Measurements from ENCODE around the gene TRMU. TPM values are rescaled to one million over a fixed set of nuclear protein-coding genes. Genes with fewer than 3 reads are reported as not detected.

The TRMU gene
- total and polyA plus RNA-seq, 2 donors (not counting 3 experiments of a cell fraction or from before 2014, with no cell fraction given) = 42.4 to 65.7 TPM

GRCh38 chr22:46297151-46297812 is 38.2 kb upstream of the TRMU start:
- intact Hi-C loops (cut with micrococcal nuclease) = loop anchor here (1.0 to 5.0 kb wide), 4 partner anchors 30 to 300 kb away; partner anchors contain the start of genes CDPF1 and TRMU
- POLR2A ChIA-PET = no interaction called here

GRCh38 chr22:46299101-46299500 is 36.4 kb upstream of the TRMU start:
- TF ChIP-seq POLR2AphosphoS5 (IDR thresholded peaks at IDR 0.05; ENCODE audit: insufficient read depth, low read depth, low read length) (no peak), POLR2A (IDR thresholded peaks at IDR 0.05; ENCODE audit: low read depth, low read length) (no peak), GATA2 (IDR thresholded peaks at IDR 0.05; ENCODE audit: insufficient read depth, insufficient read length, low read depth, low read length) (no peak), FOS (IDR thresholded peaks at IDR 0.05; ENCODE audit: borderline replicate concordance, insufficient read depth, low read length) (no peak)
- TF ChIP-seq, protein P1, sequence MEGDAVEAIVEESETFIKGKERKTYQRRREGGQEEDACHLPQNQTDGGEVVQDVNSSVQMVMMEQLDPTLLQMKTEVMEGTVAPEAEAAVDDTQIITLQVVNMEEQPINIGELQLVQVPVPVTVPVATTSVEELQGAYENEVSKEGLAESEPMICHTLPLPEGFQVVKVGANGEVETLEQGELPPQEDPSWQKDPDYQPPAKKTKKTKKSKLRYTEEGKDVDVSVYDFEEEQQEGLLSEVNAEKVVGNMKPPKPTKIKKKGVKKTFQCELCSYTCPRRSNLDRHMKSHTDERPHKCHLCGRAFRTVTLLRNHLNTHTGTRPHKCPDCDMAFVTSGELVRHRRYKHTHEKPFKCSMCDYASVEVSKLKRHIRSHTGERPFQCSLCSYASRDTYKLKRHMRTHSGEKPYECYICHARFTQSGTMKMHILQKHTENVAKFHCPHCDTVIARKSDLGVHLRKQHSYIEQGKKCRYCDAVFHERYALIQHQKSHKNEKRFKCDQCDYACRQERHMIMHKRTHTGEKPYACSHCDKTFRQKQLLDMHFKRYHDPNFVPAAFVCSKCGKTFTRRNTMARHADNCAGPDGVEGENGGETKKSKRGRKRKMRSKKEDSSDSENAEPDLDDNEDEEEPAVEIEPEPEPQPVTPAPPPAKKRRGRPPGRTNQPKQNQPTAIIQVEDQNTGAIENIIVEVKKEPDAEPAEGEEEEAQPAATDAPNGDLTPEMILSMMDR (IDR thresholded peaks at IDR 0.05; ENCODE audit: extremely low read depth in 1 of 2, insufficient read depth in 1 of 2, low read depth in 1 of 2, low read length in 2 of 2) = no peak
- no peaks in the 10 kb centered on the region for H4K20me1 ChIP-seq (replicated peaks; ENCODE audit: control insufficient read depth, extremely low read depth, insufficient read depth, low read length)
- DNase-seq (ENCODE audit: low read depth, low spot score) (no peak), FAIRE-seq (no peak)
- dilution Hi-C loops (cut with MboI; ENCODE audit: extremely low pct_ligation_motif_present, low sequenced_read_pairs) = no loop called here
- CTCF ChIA-PET = interaction anchor here (0.9 kb wide), 1 partner anchor 16 kb away, joined by 3 read pairs; no protein-coding TSS in a partner anchor
- no peak overlapping the region for H3K4me2 ChIP-seq (ENCODE audit: insufficient read depth, low read length)
- peaks cover 65% of the 10 kb centered on the region for H3K79me2 ChIP-seq (ENCODE audit: control insufficient read depth, insufficient read depth, low read length)
- intact Hi-C loops (cut with micrococcal nuclease) = loop anchor here (5.0 kb wide), 2 partner anchors 47 to 302 kb away; partner anchors contain the start of gene CDPF1
- no peak overlapping the region for H3K27ac ChIP-seq (ENCODE audit: insufficient read depth, low read depth, low read length)
- no peak overlapping the region for H3K4me3 ChIP-seq (replicated peaks in 1 of 3; ENCODE audit: insufficient read depth in 1 of 3, low read depth in 1 of 3, low read length in 3 of 3)
- H3K27me3 ChIP-seq (ENCODE audit: control insufficient read depth in 2 of 2, insufficient read depth in 2 of 2, low read length in 2 of 2) = no peaks in the 10 kb centered on the region
- no peak overlapping the region for H3K9ac ChIP-seq (replicated peaks; ENCODE audit: extremely low read depth, insufficient read depth, low read length)
- no peaks in the 10 kb centered on the region for H3K9me3 ChIP-seq (replicated peaks; ENCODE audit: control insufficient read depth, insufficient read depth, low read length)
- peaks cover 26% of the 10 kb centered on the region for H3K4me1 ChIP-seq (ENCODE audit: control insufficient read depth, extremely low read depth, insufficient read depth, low read length)
- BruUV-seq (replicated peaks) = no TSS peak
- H3K9me1 ChIP-seq (replicated peaks; ENCODE audit: control insufficient read depth, extremely low read depth, insufficient read depth, low read length) = no peaks in the 10 kb centered on the region
- POLR2A ChIA-PET = no interaction called here
- peaks cover 0 to 16% of the 10 kb centered on the region in 2 experiments for H3K36me3 ChIP-seq (ENCODE audit: control insufficient read depth in 2 of 2, extremely low read depth in 1 of 2, insufficient read depth in 2 of 2, low read length in 2 of 2)
- H2AFZ ChIP-seq (ENCODE audit: low read depth, low read length) = no peak overlapping the region

More at GRCh38 chr22:46297151-46297812, 38.2 kb upstream of the TRMU start:
- H4K20me1 ChIP-seq (replicated peaks; ENCODE audit: control insufficient read depth, extremely low read depth, insufficient read depth, low read length) = no peaks in the 10 kb centered on the region
- H3K79me2 ChIP-seq (ENCODE audit: control insufficient read depth, insufficient read depth, low read length) = peaks cover 48% of the 10 kb centered on the region
- peaks cover 14% of the 10 kb centered on the region for H3K4me1 ChIP-seq (ENCODE audit: control insufficient read depth, extremely low read depth, insufficient read depth, low read length)
- H2AFZ ChIP-seq (ENCODE audit: low read depth, low read length) = peak overlapping the region; percentile 47
- peak overlapping the region; percentile 54 for H3K9ac ChIP-seq (replicated peaks; ENCODE audit: extremely low read depth, insufficient read depth, low read length)
- H3K27me3 ChIP-seq (ENCODE audit: control insufficient read depth in 2 of 2, insufficient read depth in 2 of 2, low read length in 2 of 2) = no peaks in the 10 kb centered on the region
- no peaks in the 10 kb centered on the region for H3K9me1 ChIP-seq (replicated peaks; ENCODE audit: control insufficient read depth, extremely low read depth, insufficient read depth, low read length)
- peak overlapping the region; percentile 46 for H3K4me2 ChIP-seq (ENCODE audit: insufficient read depth, low read length)
- H3K36me3 ChIP-seq (ENCODE audit: control insufficient read depth in 2 of 2, extremely low read depth in 1 of 2, insufficient read depth in 2 of 2, low read length in 2 of 2) = peaks cover 6 to 16% of the 10 kb centered on the region in 2 experiments
- BruUV-seq (replicated peaks) = TSS peak; percentile 38
- FAIRE-seq (peak; percentile 64), DNase-seq (ENCODE audit: low read depth, low spot score) (peak; percentile 46)
- H3K27ac ChIP-seq (ENCODE audit: insufficient read depth, low read depth, low read length) = peak overlapping the region; percentile 65
- dilution Hi-C loops (cut with MboI; ENCODE audit: extremely low pct_ligation_motif_present, low sequenced_read_pairs) = no loop called here
- TF ChIP-seq, protein P2, sequence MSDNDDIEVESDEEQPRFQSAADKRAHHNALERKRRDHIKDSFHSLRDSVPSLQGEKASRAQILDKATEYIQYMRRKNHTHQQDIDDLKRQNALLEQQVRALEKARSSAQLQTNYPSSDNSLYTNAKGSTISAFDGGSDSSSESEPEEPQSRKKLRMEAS (IDR thresholded peaks at IDR 0.05; ENCODE audit: insufficient read depth, insufficient read length) = no peak
- no peak for TF ChIP-seq POLR2AphosphoS5 (IDR thresholded peaks at IDR 0.05; ENCODE audit: insufficient read depth, low read depth, low read length)
- TF ChIP-seq EZH2 (IDR thresholded peaks at IDR 0.05; ENCODE audit: borderline replicate concordance, low read depth, low read length, severe bottlenecking) = no peak
- no peak for TF ChIP-seq FOS (IDR thresholded peaks at IDR 0.05; ENCODE audit: borderline replicate concordance, insufficient read depth, low read length)
- TF ChIP-seq JUN (IDR thresholded peaks at IDR 0.05; ENCODE audit: borderline replicate concordance, insufficient read depth, insufficient read length, low read depth) = no peak
- no peak for TF ChIP-seq POLR2A (IDR thresholded peaks at IDR 0.05; ENCODE audit: low read depth, low read length)
- no peaks in the 10 kb centered on the region for H3K9me3 ChIP-seq (replicated peaks; ENCODE audit: control insufficient read depth, insufficient read depth, low read length)
- CTCF ChIA-PET = interaction anchor here (1.0 to 3.0 kb wide), 4 partner anchors 47 to 177 kb away, joined by 3 to 12 read pairs (median 4); partner anchors contain the start of gene CDPF1
- peak overlapping the region; percentile 42 to 75 (median 73) for H3K4me3 ChIP-seq (replicated peaks in 1 of 3; ENCODE audit: insufficient read depth in 1 of 3, low read depth in 1 of 3, low read length in 3 of 3)

All from endothelial cell of umbilical vein (primary cell).